Suprapubic skin (tissue), 3 donors: ENCODE measurements around the gene PDE3B.

Source experiments
- CTCF ChIP-seq, 2 donors: fragments of 200-600 bp in 1 of 2; fragments of 450-650 bp in 1 of 2; sonication (generic) in 1 of 2; IDR thresholded peaks; one replicate each; pipeline ENCODE4 v1.5.1; 2016 to 2019; ENCODE audit warnings: antibody characterized with exemption in 2 of 2, mild to moderate bottlenecking in 1 of 2, moderate library complexity in 1 of 2
- EP300 ChIP-seq: sonication (generic); formaldehyde crosslinking; IDR thresholded peaks from one replicate; pipeline ENCODE4 v1.6.1; 2017; ENCODE audit warnings: antibody characterized with exemption
- POLR2A ChIP-seq, 2 donors: fragments of 450-650 bp; IDR thresholded peaks; one replicate each; pipeline ENCODE4 v1.6.1; 2017; ENCODE audit warnings: antibody characterized with exemption in 2 of 2, mild to moderate bottlenecking in 2 of 2, moderate library complexity in 2 of 2

GRCh38 chr11:14669958-14670357, 26.4 kb downstream of the PDE3B start:
- TF ChIP-seq POLR2A (IDR thresholded peaks at IDR 0.05) (no peak), CTCF (IDR thresholded peaks at IDR 0.05) (no peak), EP300 (no peak)
